Measurements from ENCODE around the gene TRAPPC2L. TPM values are rescaled to one million over a fixed set of nuclear protein-coding genes. Genes with fewer than 3 reads are reported as not detected.

TRAPPC2L gene
- total RNA-seq, 1 donor from 2014 or later, result 59.1 TPM

DNA sequence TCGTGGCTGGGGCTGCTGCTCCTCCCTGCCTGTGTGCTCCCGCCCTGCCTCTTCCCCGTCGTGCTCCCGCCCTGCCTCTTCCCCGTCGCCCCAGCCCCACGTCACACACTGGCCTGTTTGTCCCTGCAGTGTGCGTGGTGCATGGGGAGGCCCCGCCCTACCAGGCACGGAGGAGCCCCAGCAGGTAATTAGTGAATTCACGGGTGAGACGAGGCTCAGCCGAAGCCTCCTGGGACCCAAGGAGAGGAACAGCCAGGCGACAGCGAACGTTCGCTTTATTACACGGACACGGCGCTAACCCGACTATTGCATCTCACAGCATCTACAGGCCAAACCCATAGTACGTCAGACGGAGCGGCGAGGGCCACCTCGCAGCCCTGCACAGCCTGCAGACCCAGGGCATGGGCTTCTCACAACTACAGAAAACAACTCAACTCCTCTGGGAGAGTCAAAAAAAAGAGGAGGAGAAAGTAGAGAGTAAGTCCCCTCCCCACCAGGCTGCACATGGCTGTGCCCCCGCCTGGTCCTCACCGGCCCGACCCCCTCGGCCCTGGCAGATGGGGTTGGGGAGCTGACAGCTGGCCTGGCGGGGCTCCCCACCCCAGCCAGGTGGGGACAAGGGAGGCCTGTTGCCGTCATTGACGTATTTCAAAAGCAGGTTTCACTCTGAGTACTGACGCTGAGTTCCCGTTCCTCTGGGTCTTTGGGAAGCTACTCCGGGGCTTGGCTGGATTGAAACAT is 13.9 kb downstream of the TRAPPC2L start:
- Mint-ChIP-seq H3K36me3 (ENCODE audit: low read depth, unreplicated experiment) (no peaks in the 10 kb centered on the region), H3K27me3 (ENCODE audit: low read depth, unreplicated experiment) (peaks cover 38% of the 10 kb centered on the region), H3K27ac (ENCODE audit: unreplicated experiment) (no peak overlapping the region), H3K4me3 (ENCODE audit: unreplicated experiment) (no peak overlapping the region), H3K9me3 (ENCODE audit: unreplicated experiment) (no peaks in the 10 kb centered on the region), H3K4me1 (ENCODE audit: low read depth, unreplicated experiment) (no peaks in the 10 kb centered on the region)
- H3K27me3 ChIP-seq (ENCODE audit: insufficient read depth, low read length), result peaks cover 4% of the 10 kb centered on the region
- no peak overlapping the region for H3K27ac ChIP-seq (ENCODE audit: low read depth, low read length)
- TF ChIP-seq EZH2 (IDR thresholded peaks at IDR 0.05; ENCODE audit: insufficient read depth, low read length), result peak; percentile 34
- no peak for TF ChIP-seq CTCF (IDR thresholded peaks at IDR 0.05; ENCODE audit: insufficient read depth, low read depth, low read length)
- no peaks in the 10 kb centered on the region for H4K20me1 ChIP-seq (ENCODE audit: insufficient read depth, low read length)
- no peaks in the 10 kb centered on the region for H3K9me3 ChIP-seq (ENCODE audit: insufficient read depth, low read depth, low read length)
- DNase-seq (ENCODE audit: low read depth) (no peak), FAIRE-seq (no peak)
- H3K36me3 ChIP-seq (ENCODE audit: insufficient read depth, low read length), result no peaks in the 10 kb centered on the region
- H3K4me3 ChIP-seq (ENCODE audit: insufficient read depth, low read depth, low read length), result no peak overlapping the region
- H3K9ac ChIP-seq (ENCODE audit: low read length), result no peak overlapping the region
- no peaks in the 10 kb centered on the region for H3K79me2 ChIP-seq (ENCODE audit: insufficient read depth, low read length)
- no peaks in the 10 kb centered on the region for H3K4me1 ChIP-seq (ENCODE audit: insufficient read depth, low read length)
- H3K4me2 ChIP-seq (ENCODE audit: low read length), result no peak overlapping the region
- H2AFZ ChIP-seq (ENCODE audit: low read depth, low read length), result no peak overlapping the region

GRCh38 chr16:88871349-88871702 is 14.4 kb downstream of the TRAPPC2L start:
- no peak overlapping the region for H3K9ac ChIP-seq (ENCODE audit: low read length)
- Mint-ChIP-seq H3K4me1 (ENCODE audit: low read depth, unreplicated experiment) (no peaks in the 10 kb centered on the region), H3K9me3 (ENCODE audit: unreplicated experiment) (no peaks in the 10 kb centered on the region), H3K27ac (ENCODE audit: unreplicated experiment) (no peak overlapping the region), H3K27me3 (ENCODE audit: low read depth, unreplicated experiment) (peaks cover 39% of the 10 kb centered on the region), H3K36me3 (ENCODE audit: low read depth, unreplicated experiment) (no peaks in the 10 kb centered on the region), H3K4me3 (ENCODE audit: unreplicated experiment) (no peak overlapping the region)
- no peak for TF ChIP-seq CTCF (IDR thresholded peaks at IDR 0.05; ENCODE audit: insufficient read depth, low read depth, low read length)
- TF ChIP-seq EZH2 (IDR thresholded peaks at IDR 0.05; ENCODE audit: insufficient read depth, low read length), result no peak
- H3K27me3 ChIP-seq (ENCODE audit: insufficient read depth, low read length), result peaks cover 4% of the 10 kb centered on the region
- no peak for DNase-seq (ENCODE audit: low read depth)
- no peaks in the 10 kb centered on the region for H4K20me1 ChIP-seq (ENCODE audit: insufficient read depth, low read length)
- H3K36me3 ChIP-seq (ENCODE audit: insufficient read depth, low read length), result no peaks in the 10 kb centered on the region
- H3K4me2 ChIP-seq (ENCODE audit: low read length), result no peak overlapping the region
- no peaks in the 10 kb centered on the region for H3K4me1 ChIP-seq (ENCODE audit: insufficient read depth, low read length)
- no peaks in the 10 kb centered on the region for H3K79me2 ChIP-seq (ENCODE audit: insufficient read depth, low read length)
- H2AFZ ChIP-seq (ENCODE audit: low read depth, low read length), result no peak overlapping the region
- H3K27ac ChIP-seq (ENCODE audit: low read depth, low read length), result no peak overlapping the region
- H3K4me3 ChIP-seq (ENCODE audit: insufficient read depth, low read depth, low read length), result no peak overlapping the region
- H3K9me3 ChIP-seq (ENCODE audit: insufficient read depth, low read depth, low read length), result no peaks in the 10 kb centered on the region
- no peak for FAIRE-seq

DNA sequence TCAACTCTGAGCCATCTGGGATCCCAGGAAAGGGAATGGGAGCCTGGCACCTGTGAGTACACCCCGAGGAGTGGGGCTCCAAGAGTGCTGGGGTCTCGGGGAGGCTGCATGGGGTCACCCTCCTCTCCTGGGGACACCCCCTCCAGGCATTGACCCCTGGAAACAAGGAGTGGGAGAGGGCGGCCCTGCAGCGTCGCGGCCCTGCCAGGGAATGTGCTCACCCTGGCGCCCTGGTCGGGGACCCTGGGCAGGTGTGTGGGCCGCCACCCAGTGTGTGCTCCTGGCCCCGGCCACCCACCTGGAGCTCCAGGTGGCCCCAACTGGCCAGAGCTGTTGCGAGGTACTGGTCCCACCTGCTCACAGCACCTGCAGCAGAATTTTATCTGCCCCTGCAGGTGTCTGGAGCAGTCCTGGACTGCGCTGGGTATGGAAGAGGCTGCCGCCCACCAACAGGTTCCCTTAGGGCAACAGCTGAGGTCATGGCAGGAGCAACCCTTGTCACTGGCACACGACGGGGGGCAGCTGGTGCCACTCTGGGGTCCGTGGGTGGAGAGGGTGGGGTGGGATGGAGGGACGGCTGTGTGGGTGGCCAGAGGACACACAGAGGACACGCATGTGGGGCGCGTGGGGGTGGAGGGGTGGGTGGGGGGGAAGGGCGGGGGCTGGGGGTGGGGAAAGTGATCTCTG is 14.9 kb downstream of the TRAPPC2L start:
- H3K4me1 Mint-ChIP-seq (ENCODE audit: low read depth, unreplicated experiment), result no peaks in the 10 kb centered on the region
- H3K4me3 ChIP-seq (ENCODE audit: insufficient read depth, low read depth, low read length), result no peak overlapping the region

More for the DNA sequence above, 14.9 kb downstream of the TRAPPC2L start:
- no peaks in the 10 kb centered on the region for H3K9me3 Mint-ChIP-seq (ENCODE audit: unreplicated experiment)
- H3K36me3 Mint-ChIP-seq (ENCODE audit: low read depth, unreplicated experiment), result no peaks in the 10 kb centered on the region
- no peak for DNase-seq (ENCODE audit: low read depth)
- Histone ChIP-seq H3K79me2 (ENCODE audit: insufficient read depth, low read length) (no peaks in the 10 kb centered on the region), H3K27ac (ENCODE audit: low read depth, low read length) (no peak overlapping the region), H4K20me1 (ENCODE audit: insufficient read depth, low read length) (no peaks in the 10 kb centered on the region), H3K4me2 (ENCODE audit: low read length) (no peak overlapping the region), H3K4me1 (ENCODE audit: insufficient read depth, low read length) (no peaks in the 10 kb centered on the region), H3K9me3 (ENCODE audit: insufficient read depth, low read depth, low read length) (no peaks in the 10 kb centered on the region), H3K27me3 (ENCODE audit: insufficient read depth, low read length) (peaks cover 4% of the 10 kb centered on the region), H3K36me3 (ENCODE audit: insufficient read depth, low read length) (no peaks in the 10 kb centered on the region), H2AFZ (ENCODE audit: low read depth, low read length) (no peak overlapping the region), H3K9ac (ENCODE audit: low read length) (no peak overlapping the region)
- no peak overlapping the region for H3K4me3 Mint-ChIP-seq (ENCODE audit: unreplicated experiment)
- TF ChIP-seq EZH2 (IDR thresholded peaks at IDR 0.05; ENCODE audit: insufficient read depth, low read length), result no peak
- TF ChIP-seq CTCF (IDR thresholded peaks at IDR 0.05; ENCODE audit: insufficient read depth, low read depth, low read length), result no peak
- H3K27ac Mint-ChIP-seq (ENCODE audit: unreplicated experiment), result no peak overlapping the region
- peaks cover 41% of the 10 kb centered on the region for H3K27me3 Mint-ChIP-seq (ENCODE audit: low read depth, unreplicated experiment)
- no peak for FAIRE-seq
